Measurements from ENCODE around the gene LRMDA. TPM values are rescaled to one million over a fixed set of nuclear protein-coding genes. Genes with fewer than 3 reads are reported as not detected.

The LRMDA gene
- total and polyA plus RNA-seq, 2 donors from 2014 or later = 23.2 to 48.6 TPM

DNA sequence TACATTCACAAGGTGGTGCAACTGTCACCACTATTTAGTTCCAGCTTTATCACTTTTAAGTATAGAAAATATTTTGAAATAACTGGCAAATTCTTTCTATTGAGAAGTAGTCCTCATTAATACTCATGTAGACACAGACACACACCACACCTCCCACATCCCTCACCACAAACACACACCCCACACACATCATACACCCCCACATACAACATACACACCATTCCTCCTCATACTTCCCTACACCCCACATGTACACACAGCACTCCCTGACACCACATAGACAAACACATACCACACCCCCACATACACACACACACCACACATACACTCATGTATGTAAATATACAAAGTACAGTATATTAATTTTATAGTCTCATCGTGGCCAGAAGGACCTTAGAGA is 178.8 kb downstream of the LRMDA start:
- Histone ChIP-seq H3K36me3 (ENCODE audit: control insufficient read depth in 2 of 3, insufficient read depth in 3 of 3, low read length in 3 of 3) (no peaks in the 10 kb centered on the region), H3K9me3 (ENCODE audit: control insufficient read depth in 2 of 3, insufficient read depth in 1 of 3, low read length in 3 of 3) (no peaks in the 10 kb centered on the region), H3K27ac (ENCODE audit: low read depth in 2 of 2, low read length in 2 of 2) (no peak overlapping the region), H3K9ac (ENCODE audit: low read length in 3 of 3) (no peak overlapping the region), H3K27me3 (ENCODE audit: control insufficient read depth, insufficient read depth, low read length) (no peaks in the 10 kb centered on the region), H3K4me1 (ENCODE audit: control insufficient read depth in 2 of 3, insufficient read depth in 2 of 3, low read depth in 1 of 3, low read length in 3 of 3) (peaks cover 8 to 13% (median 10%) of the 10 kb centered on the region in 3 donors), H3K4me3 (ENCODE audit: low read length in 3 of 3) (no peak overlapping the region)
- no peak for DNase-seq
- FAIRE-seq = no peak
- TF ChIP-seq, protein P1, sequence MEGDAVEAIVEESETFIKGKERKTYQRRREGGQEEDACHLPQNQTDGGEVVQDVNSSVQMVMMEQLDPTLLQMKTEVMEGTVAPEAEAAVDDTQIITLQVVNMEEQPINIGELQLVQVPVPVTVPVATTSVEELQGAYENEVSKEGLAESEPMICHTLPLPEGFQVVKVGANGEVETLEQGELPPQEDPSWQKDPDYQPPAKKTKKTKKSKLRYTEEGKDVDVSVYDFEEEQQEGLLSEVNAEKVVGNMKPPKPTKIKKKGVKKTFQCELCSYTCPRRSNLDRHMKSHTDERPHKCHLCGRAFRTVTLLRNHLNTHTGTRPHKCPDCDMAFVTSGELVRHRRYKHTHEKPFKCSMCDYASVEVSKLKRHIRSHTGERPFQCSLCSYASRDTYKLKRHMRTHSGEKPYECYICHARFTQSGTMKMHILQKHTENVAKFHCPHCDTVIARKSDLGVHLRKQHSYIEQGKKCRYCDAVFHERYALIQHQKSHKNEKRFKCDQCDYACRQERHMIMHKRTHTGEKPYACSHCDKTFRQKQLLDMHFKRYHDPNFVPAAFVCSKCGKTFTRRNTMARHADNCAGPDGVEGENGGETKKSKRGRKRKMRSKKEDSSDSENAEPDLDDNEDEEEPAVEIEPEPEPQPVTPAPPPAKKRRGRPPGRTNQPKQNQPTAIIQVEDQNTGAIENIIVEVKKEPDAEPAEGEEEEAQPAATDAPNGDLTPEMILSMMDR (IDR thresholded peaks at IDR 0.05; ENCODE audit: borderline replicate concordance, extremely low read depth, insufficient read depth) = no peak
- intact Hi-C loops (cut with DNase I) = no loop called here

GRCh38 chr10:75611172-75611992 is 180.0 kb downstream of the LRMDA start:
- FAIRE-seq = no peak
- Histone ChIP-seq H3K27me3 (ENCODE audit: control insufficient read depth, insufficient read depth, low read length) (no peaks in the 10 kb centered on the region), H3K9ac (ENCODE audit: low read length in 3 of 3) (no peak overlapping the region), H3K27ac (ENCODE audit: low read depth in 2 of 2, low read length in 2 of 2) (peak overlapping the region in 1 of 2 donors; percentile 8), H3K4me3 (ENCODE audit: low read length in 3 of 3) (no peak overlapping the region), H3K9me3 (ENCODE audit: control insufficient read depth in 2 of 3, insufficient read depth in 1 of 3, low read length in 3 of 3) (no peaks in the 10 kb centered on the region), H3K36me3 (ENCODE audit: control insufficient read depth in 2 of 3, insufficient read depth in 3 of 3, low read length in 3 of 3) (no peaks in the 10 kb centered on the region), H3K4me1 (ENCODE audit: control insufficient read depth in 2 of 3, insufficient read depth in 2 of 3, low read depth in 1 of 3, low read length in 3 of 3) (peaks cover 6 to 9% (median 8%) of the 10 kb centered on the region in 3 donors)
- TF ChIP-seq, protein P1 (IDR thresholded peaks at IDR 0.05; ENCODE audit: borderline replicate concordance, extremely low read depth, insufficient read depth) = no peak
- DNase-seq = no peak
- intact Hi-C loops (cut with DNase I) = no loop called here

GRCh38 chr10:75611993-75612372 is 180.6 kb downstream of the LRMDA start:
- no peak overlapping the region for H3K9ac ChIP-seq (ENCODE audit: low read length in 3 of 3)
- DNase-seq (no peak), FAIRE-seq (no peak)
- H3K4me3 ChIP-seq (ENCODE audit: low read length in 3 of 3) = no peak overlapping the region
- TF ChIP-seq, protein P1 (IDR thresholded peaks at IDR 0.05; ENCODE audit: borderline replicate concordance, extremely low read depth, insufficient read depth) = no peak
- no peaks in the 10 kb centered on the region for H3K36me3 ChIP-seq (ENCODE audit: control insufficient read depth in 2 of 3, insufficient read depth in 3 of 3, low read length in 3 of 3)
- H3K27ac ChIP-seq (ENCODE audit: low read depth in 2 of 2, low read length in 2 of 2) = peak overlapping the region in 1 of 2 donors; percentile 8
- no peaks in the 10 kb centered on the region for H3K9me3 ChIP-seq (ENCODE audit: control insufficient read depth in 2 of 3, insufficient read depth in 1 of 3, low read length in 3 of 3)
- no peaks in the 10 kb centered on the region for H3K27me3 ChIP-seq (ENCODE audit: control insufficient read depth, insufficient read depth, low read length)
- intact Hi-C loops (cut with DNase I) = no loop called here
- peaks cover 6 to 9% (median 8%) of the 10 kb centered on the region in 3 donors for H3K4me1 ChIP-seq (ENCODE audit: control insufficient read depth in 2 of 3, insufficient read depth in 2 of 3, low read depth in 1 of 3, low read length in 3 of 3)
